Measurements from ENCODE around the gene HKDC1.
"Not testable (repeated sequence)": the region's sequence is repeated elsewhere in the genome, so short reads cannot be mapped to it uniquely, and the experiment has no call there.

The HKDC1 gene

GRCh38 chr10:69278446-69278963, 58.4 kb downstream of the HKDC1 start, which contains the start of gene HK1:
Gene HK1 (plus strand): TSS chr10:69278496.
- H3K9me2 ChIP-seq (replicated peaks; ENCODE audit: low read depth, low read length), result no peaks in the 10 kb centered on the region
- no peak within 1 kb of the TSS for H3K4me2 ChIP-seq (ENCODE audit: low read depth, low read length, poor library complexity, severe bottlenecking)
- H3K4me1 ChIP-seq (ENCODE audit: insufficient read depth, low read length, poor library complexity, severe bottlenecking), result no peaks in the 10 kb centered on the region
- H4K20me1 ChIP-seq (ENCODE audit: insufficient read depth, low read length, poor library complexity, severe bottlenecking), result no peaks in the 10 kb centered on the region
- no peak within 1 kb of the TSS for H2AFZ ChIP-seq (ENCODE audit: low read length)
- H3K9ac ChIP-seq (ENCODE audit: low read depth, low read length, poor library complexity, severe bottlenecking), result no peak within 1 kb of the TSS
- no peaks in the 10 kb centered on the region for H3K9me3 ChIP-seq (ENCODE audit: insufficient read depth, low read depth, low read length)
- H3K27me3 ChIP-seq (ENCODE audit: insufficient read depth, low read length, poor library complexity, severe bottlenecking), result no peaks in the 10 kb centered on the region
- no peak within 1 kb of the TSS for H3K4me3 ChIP-seq (ENCODE audit: low read length, poor library complexity, severe bottlenecking)
- TF ChIP-seq CTCF (conservative IDR thresholded peaks at IDR 0.05; ENCODE audit: low read length) (no peak), EZH2phosphoT487 (IDR thresholded peaks at IDR 0.05; ENCODE audit: borderline replicate concordance) (no peak)
- no peaks in the 10 kb centered on the region for H3K79me2 ChIP-seq (ENCODE audit: insufficient read depth, low read length)
- H3F3A ChIP-seq (ENCODE audit: low read depth), result no peaks in the 10 kb centered on the region
- H3K36me3 ChIP-seq (ENCODE audit: insufficient read depth, low read length), result no peaks in the 10 kb centered on the region

GRCh38 chr10:69279110-69279509, 59.0 kb downstream of the HKDC1 start:
- Histone ChIP-seq H3K4me2 (ENCODE audit: low read depth, low read length, poor library complexity, severe bottlenecking) (no peak overlapping the region), H2AFZ (ENCODE audit: low read length) (no peak overlapping the region)

GRCh38 chr10:69281507-69282413, 61.6 kb downstream of the HKDC1 start:
- TF ChIP-seq EZH2phosphoT487 (IDR thresholded peaks at IDR 0.05; ENCODE audit: borderline replicate concordance) (no peak), CTCF (conservative IDR thresholded peaks at IDR 0.05; ENCODE audit: low read length) (no peak)
- Histone ChIP-seq H3K27me3 (ENCODE audit: insufficient read depth, low read length, poor library complexity, severe bottlenecking) (no peaks in the 10 kb centered on the region), H3K4me3 (ENCODE audit: low read length, poor library complexity, severe bottlenecking) (no peak overlapping the region), H3K9ac (ENCODE audit: low read depth, low read length, poor library complexity, severe bottlenecking) (no peak overlapping the region), H3K9me3 (ENCODE audit: insufficient read depth, low read depth, low read length) (no peaks in the 10 kb centered on the region), H3K4me2 (ENCODE audit: low read depth, low read length, poor library complexity, severe bottlenecking) (no peak overlapping the region), H3K4me1 (ENCODE audit: insufficient read depth, low read length, poor library complexity, severe bottlenecking) (no peaks in the 10 kb centered on the region), H2AFZ (ENCODE audit: low read length) (no peak overlapping the region), H3K9me2 (replicated peaks; ENCODE audit: low read depth, low read length) (no peaks in the 10 kb centered on the region), H4K20me1 (ENCODE audit: insufficient read depth, low read length, poor library complexity, severe bottlenecking) (no peaks in the 10 kb centered on the region), H3F3A (ENCODE audit: low read depth) (no peaks in the 10 kb centered on the region), H3K36me3 (ENCODE audit: insufficient read depth, low read length) (no peaks in the 10 kb centered on the region), H3K79me2 (ENCODE audit: insufficient read depth, low read length) (no peaks in the 10 kb centered on the region)

More at GRCh38 chr10:69279110-69279509, 59.0 kb downstream of the HKDC1 start:
- Histone ChIP-seq H3K9me2 (replicated peaks; ENCODE audit: low read depth, low read length) (no peaks in the 10 kb centered on the region), H3K36me3 (ENCODE audit: insufficient read depth, low read length) (no peaks in the 10 kb centered on the region), H3K4me3 (ENCODE audit: low read length, poor library complexity, severe bottlenecking) (no peak overlapping the region), H3K9me3 (ENCODE audit: insufficient read depth, low read depth, low read length) (no peaks in the 10 kb centered on the region), H3K9ac (ENCODE audit: low read depth, low read length, poor library complexity, severe bottlenecking) (no peak overlapping the region), H3F3A (ENCODE audit: low read depth) (no peaks in the 10 kb centered on the region), H3K27me3 (ENCODE audit: insufficient read depth, low read length, poor library complexity, severe bottlenecking) (no peaks in the 10 kb centered on the region), H4K20me1 (ENCODE audit: insufficient read depth, low read length, poor library complexity, severe bottlenecking) (no peaks in the 10 kb centered on the region), H3K79me2 (ENCODE audit: insufficient read depth, low read length) (no peaks in the 10 kb centered on the region), H3K4me1 (ENCODE audit: insufficient read depth, low read length, poor library complexity, severe bottlenecking) (no peaks in the 10 kb centered on the region)
- TF ChIP-seq EZH2phosphoT487 (IDR thresholded peaks at IDR 0.05; ENCODE audit: borderline replicate concordance) (no peak), CTCF (conservative IDR thresholded peaks at IDR 0.05; ENCODE audit: low read length) (no peak)

- H3K27me3 ChIP-seq (ENCODE audit: insufficient read depth, low read length, poor library complexity, severe bottlenecking); H3K4me2 ChIP-seq (ENCODE audit: low read depth, low read length, poor library complexity, severe bottlenecking); H3K4me3 ChIP-seq (ENCODE audit: low read length, poor library complexity, severe bottlenecking); H3K36me3 ChIP-seq (ENCODE audit: insufficient read depth, low read length); H3K4me1 ChIP-seq (ENCODE audit: insufficient read depth, low read length, poor library complexity, severe bottlenecking); H3K9me3 ChIP-seq (ENCODE audit: insufficient read depth, low read depth, low read length); H2AFZ ChIP-seq (ENCODE audit: low read length); H3K9me2 ChIP-seq (replicated peaks; ENCODE audit: low read depth, low read length); H3K9ac ChIP-seq (ENCODE audit: low read depth, low read length, poor library complexity, severe bottlenecking); H3F3A ChIP-seq (ENCODE audit: low read depth); H4K20me1 ChIP-seq (ENCODE audit: insufficient read depth, low read length, poor library complexity, severe bottlenecking); H3K79me2 ChIP-seq (ENCODE audit: insufficient read depth, low read length): not testable (repeated sequence)
Measured at GRCh38 chr10:69284402-69284801, 64.3 kb downstream of the HKDC1 start.
